OCI-M1 (cell line): Measurements from ENCODE around the gene FBXL5.

Experiments used
- DNase-seq: peaks from one replicate; lab custom pipeline; 2025; lab: John Stamatoyannopoulos, UW

FBXL5 gene

DNA sequence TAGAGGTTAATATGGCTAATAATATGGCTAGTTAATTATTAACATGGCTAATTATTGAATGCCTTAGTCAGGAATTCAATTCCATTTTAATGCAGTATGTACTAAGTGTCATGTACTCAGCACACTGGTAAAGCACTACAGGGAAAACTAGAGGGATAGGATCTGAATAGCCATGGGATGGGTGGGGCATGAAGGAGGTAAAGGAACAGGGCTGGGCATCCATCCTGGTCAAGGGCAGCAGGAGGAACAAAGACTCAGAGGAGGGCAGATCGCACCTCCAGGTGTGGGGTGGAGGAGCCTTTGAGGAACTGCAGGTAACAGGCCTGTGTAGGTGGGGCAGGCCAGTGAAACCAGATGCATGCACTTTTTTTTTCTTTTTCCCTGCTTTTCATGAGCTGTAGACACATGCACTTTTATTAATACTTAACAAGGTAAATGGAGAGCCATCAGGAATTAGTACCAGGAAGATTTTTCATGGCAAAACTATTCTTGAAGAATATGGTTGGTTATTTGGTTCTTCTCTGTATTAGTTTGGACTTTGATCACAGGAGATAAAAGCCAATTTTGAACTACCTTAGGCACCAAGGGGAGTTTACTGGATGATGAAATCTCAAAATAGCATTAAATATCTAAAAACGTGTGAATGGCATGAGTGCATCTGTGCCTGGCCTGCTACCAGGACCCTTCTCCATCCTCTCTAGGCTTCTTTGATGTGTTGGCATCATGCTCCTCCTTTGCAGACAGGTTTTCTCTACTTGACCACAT is 97.2 kb downstream of the FBXL5 start:
- DNase-seq, result no peak

DNA sequence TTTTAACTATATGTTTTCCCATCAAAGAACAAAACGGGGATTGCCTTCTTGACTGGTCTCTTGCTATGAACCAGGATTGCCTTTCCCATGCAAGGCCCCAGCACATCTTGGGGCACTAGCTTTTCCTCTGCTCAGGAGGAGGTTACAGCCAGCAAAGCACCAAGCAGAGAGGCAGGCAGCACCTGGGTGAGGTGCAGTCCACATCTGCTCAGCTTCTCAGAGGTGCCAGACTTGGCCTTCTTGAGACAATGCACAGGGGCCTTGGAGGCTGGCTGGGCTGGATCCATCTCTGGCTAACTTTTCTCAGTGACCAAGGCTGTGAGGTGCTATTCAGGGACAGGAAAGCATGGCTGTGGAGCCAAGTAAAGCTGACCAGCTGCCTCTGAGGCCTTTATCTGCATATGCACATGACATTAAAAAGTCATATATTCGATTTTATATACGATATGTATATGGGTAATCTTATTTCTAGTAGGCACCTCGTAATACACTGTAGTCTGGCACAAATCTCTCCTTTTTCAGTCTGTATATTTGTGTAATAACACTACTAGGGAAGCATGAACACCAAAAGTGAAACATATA is 98.6 kb downstream of the FBXL5 start:
- no peak for DNase-seq
